GM12892 (cell line): ENCODE measurements around the gene CCRL2.

Source experiments
- POLR2A ChIP-seq: IDR thresholded peaks from 2 replicates; pipeline ENCODE4 v1.6.1; 2011; ENCODE audit warnings: low read depth, low read length, control low read depth
- TAF1 ChIP-seq: IDR thresholded peaks from 2 replicates; pipeline ENCODE4 v1.6.1; 2011; ENCODE audit warnings: low read depth, mild to moderate bottlenecking, control low read depth, low read length, borderline replicate concordance

DNA sequence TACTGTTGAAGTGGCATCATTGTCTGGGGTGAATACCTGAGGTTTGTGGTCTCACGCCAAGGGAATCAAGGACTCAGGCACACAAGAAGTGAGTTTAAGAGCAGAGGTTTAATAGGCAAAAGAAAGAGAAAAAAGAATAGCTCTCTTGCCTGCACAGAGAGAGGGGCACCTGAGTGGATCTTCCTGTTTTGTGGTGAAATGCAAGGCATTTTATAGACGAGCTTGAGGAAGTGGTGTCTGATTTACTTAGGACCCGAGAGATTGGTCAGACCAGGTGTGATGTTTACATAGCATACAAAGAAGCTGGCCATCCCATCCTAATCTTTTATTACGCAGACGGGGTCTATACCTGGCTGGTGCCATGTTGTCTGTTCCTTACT is 23.1 kb upstream of the CCRL2 start:
- TF ChIP-seq POLR2A (no peak), TAF1 (no peak)
